Adrenal gland (tissue), 5 donors: ENCODE data around the gene SRPK2.

ENCODE experiments used
- POLR2A ChIP-seq, 2 donors: fragments of 450-650 bp; IDR thresholded peaks; one replicate each; pipeline ENCODE4 v1.6.1; 2017; ENCODE audit warnings: antibody characterized with exemption in 2 of 2, mild to moderate bottlenecking in 2 of 2, moderate library complexity in 1 of 2
- TF ChIP-seq, protein P1 (sequence below), 6 experiments: fragments of 450-650 bp in 4 of 6; fragments of 200-600 bp in 2 of 6; sonication (generic) in 1 of 6; IDR thresholded peaks; 1 replicate in 5 of 6; 2 replicates in 1 of 6; pipeline versions ENCODE4 v1.5.1 to v1.8.0; 2016 to 2021; ENCODE audit warnings: antibody characterized with exemption in 6 of 6, mild to moderate bottlenecking in 2 of 6, moderate library complexity in 1 of 6
- donor health status: DM: no; HTN: no; CAD: no.

DNA sequence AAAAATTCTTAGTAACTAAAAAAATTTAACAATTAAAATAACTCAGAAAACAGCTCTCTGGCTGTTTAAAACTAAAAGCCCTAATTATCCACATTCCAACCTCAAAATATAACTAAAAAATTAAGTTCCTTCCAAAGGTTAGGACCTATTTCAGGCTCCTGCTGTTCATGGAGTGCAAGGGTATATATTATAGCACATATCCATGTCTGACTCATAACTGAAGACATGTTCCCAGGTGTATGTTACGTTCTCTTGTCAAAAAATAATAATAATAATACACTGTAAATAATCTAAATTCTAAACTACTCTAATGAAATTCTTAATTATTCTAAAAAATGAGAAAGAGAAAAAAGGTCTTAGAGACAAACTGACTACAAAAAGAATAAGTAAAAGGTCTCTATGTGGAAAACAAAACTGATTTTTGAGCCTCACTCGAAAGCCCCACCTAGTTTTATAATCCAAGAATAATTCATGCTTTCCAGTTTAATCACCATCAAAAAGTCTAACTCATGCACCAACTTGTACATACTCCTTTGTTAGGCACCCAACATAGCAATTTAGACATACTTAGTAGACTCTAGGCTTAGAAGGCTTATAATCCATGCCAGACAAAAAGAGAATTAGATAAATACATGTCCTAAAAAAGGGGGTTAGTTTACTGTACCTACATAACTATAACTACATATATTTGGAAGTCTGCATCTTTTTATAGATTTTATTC, 203.3 kb downstream of the SRPK2 start:
- TF ChIP-seq, protein P1, sequence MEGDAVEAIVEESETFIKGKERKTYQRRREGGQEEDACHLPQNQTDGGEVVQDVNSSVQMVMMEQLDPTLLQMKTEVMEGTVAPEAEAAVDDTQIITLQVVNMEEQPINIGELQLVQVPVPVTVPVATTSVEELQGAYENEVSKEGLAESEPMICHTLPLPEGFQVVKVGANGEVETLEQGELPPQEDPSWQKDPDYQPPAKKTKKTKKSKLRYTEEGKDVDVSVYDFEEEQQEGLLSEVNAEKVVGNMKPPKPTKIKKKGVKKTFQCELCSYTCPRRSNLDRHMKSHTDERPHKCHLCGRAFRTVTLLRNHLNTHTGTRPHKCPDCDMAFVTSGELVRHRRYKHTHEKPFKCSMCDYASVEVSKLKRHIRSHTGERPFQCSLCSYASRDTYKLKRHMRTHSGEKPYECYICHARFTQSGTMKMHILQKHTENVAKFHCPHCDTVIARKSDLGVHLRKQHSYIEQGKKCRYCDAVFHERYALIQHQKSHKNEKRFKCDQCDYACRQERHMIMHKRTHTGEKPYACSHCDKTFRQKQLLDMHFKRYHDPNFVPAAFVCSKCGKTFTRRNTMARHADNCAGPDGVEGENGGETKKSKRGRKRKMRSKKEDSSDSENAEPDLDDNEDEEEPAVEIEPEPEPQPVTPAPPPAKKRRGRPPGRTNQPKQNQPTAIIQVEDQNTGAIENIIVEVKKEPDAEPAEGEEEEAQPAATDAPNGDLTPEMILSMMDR (IDR thresholded peaks at IDR 0.05), result no peak
- no peak for TF ChIP-seq POLR2A (IDR thresholded peaks at IDR 0.05)
